HUES6 (cell line): ENCODE data around the gene DICER1.

Source experiments
- H3K27ac ChIP-seq: 2 replicates; pipeline ENCODE4 v1.7.0; 2013; ENCODE audit warnings: low read depth, mild to moderate bottlenecking, low read length, inconsistent platforms
- H3K27me3 ChIP-seq: 2 replicates; pipeline ENCODE4 v1.6.1; 2013; ENCODE audit warnings: low read length; ENCODE audit not compliant: control insufficient read depth, insufficient read depth
- H3K36me3 ChIP-seq: 2 replicates; pipeline ENCODE4 v1.6.1; 2013; ENCODE audit warnings: low read length; ENCODE audit not compliant: control insufficient read depth, insufficient read depth
- H3K4me1 ChIP-seq: 2 replicates; pipeline ENCODE4 v1.6.1; 2013; ENCODE audit warnings: low read length; ENCODE audit not compliant: control insufficient read depth, insufficient read depth
- H3K4me3 ChIP-seq: 2 replicates; pipeline ENCODE4 v1.5.1; 2013; ENCODE audit warnings: low read depth, low read length
- H3K9ac ChIP-seq: one replicate; pipeline ENCODE4 v1.6.1; 2013; ENCODE audit warnings: mild to moderate bottlenecking, low read length
- H3K9me3 ChIP-seq: 2 replicates; pipeline ENCODE4 v1.6.1; 2013; ENCODE audit warnings: low read depth, low read length; ENCODE audit not compliant: control insufficient read depth, insufficient read depth

DICER1 gene

DNA sequence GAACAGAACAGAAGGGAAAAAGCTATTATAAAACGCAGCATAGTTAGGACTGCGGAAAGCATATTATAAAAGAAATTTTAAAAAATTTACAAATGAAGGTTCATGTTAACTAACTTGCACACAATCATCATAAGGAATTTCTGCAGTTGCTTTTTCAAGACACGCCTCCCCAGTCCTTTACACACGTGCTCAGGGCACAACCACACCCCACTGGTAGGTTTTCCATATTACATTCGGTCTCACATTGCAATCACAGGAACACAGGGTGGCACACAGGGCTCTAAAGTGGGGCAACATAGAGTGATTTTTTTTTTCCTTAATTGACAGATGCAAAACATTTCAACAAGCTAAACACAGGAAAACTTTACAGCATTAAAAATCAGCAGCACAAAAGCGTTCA, 69.7 kb downstream of the DICER1 start:
- H3K4me3 ChIP-seq, result no peak overlapping the region
- no peaks in the 10 kb centered on the region for H3K9me3 ChIP-seq
- H3K36me3 ChIP-seq, result peaks cover 49% of the 10 kb centered on the region
- H3K27ac ChIP-seq, result no peak overlapping the region
- no peaks in the 10 kb centered on the region for H3K27me3 ChIP-seq
- H3K9ac ChIP-seq, result no peak overlapping the region
- H3K4me1 ChIP-seq, result no peaks in the 10 kb centered on the region

DNA sequence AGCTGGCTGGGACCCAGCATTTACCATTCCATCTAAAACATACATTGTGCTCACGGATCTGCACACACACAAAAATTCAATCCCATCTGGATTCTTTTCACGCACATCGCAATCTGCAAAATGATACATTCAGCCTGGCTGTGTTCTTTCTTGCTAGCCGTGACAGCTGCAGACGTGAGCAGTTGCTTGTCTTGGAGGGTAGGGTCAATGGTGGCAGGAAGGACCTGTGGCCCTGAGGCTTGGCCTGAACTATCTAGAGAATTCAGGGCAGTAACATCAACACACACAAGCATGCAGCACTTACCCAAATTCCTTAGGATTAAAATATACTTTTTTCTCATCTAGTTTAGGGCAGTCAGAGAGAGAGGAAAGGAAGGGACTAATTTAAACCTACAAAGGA, 72.0 kb downstream of the DICER1 start:
- H3K4me1 ChIP-seq, result no peaks in the 10 kb centered on the region
- H3K4me3 ChIP-seq, result no peak overlapping the region
- H3K27me3 ChIP-seq, result no peaks in the 10 kb centered on the region
- H3K36me3 ChIP-seq, result peaks cover 34% of the 10 kb centered on the region
- no peak overlapping the region for H3K9ac ChIP-seq
- H3K9me3 ChIP-seq, result no peaks in the 10 kb centered on the region
- no peak overlapping the region for H3K27ac ChIP-seq

DNA sequence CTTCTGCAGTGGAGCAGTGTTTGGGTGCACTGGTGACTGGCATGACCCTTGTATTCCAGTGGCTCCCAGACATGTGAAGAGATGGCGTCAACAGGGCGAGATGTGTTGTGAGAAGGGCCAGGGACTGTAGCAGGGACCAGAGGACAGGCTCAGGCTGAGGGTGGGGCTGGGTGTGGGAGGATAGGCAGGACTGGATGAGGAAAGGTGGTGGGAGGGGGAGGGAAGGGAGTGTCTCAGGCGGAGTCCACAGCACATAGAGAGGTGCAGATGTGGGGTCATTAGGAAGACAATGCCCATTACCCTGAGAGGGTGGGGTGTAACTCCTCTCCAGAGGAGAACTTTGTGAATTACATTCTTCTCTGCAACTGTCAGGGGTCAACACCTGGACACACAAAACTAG, 78.5 kb downstream of the DICER1 start:
- Histone ChIP-seq H3K9ac (no peak overlapping the region), H3K9me3 (no peaks in the 10 kb centered on the region), H3K36me3 (no peaks in the 10 kb centered on the region), H3K4me3 (no peak overlapping the region), H3K4me1 (peaks cover 10% of the 10 kb centered on the region), H3K27ac (no peak overlapping the region), H3K27me3 (no peaks in the 10 kb centered on the region)

DNA sequence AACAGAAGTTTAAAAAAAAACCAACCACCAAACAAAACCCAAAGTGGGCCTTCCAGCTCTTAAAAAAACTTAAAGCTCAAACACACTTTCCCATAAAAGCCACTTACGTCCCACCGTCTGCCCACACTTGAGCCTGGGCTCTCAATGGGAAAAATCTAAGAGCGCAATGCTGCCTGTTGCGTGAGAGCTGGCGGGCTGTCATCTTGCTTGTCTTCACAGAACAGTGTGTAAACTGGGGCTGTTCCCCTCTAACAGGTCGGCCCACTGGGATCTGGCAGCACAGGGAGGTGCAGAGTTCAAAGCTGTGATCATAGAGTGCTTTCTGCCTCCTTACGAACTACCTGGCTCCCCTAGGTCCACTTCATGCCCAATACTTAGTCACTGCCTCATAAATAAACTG, 80.0 kb downstream of the DICER1 start:
- H3K27me3 ChIP-seq, result no peaks in the 10 kb centered on the region
- H3K9ac ChIP-seq, result no peak overlapping the region
- no peaks in the 10 kb centered on the region for H3K36me3 ChIP-seq
- no peaks in the 10 kb centered on the region for H3K9me3 ChIP-seq
- peaks cover 10% of the 10 kb centered on the region for H3K4me1 ChIP-seq
- no peak overlapping the region for H3K27ac ChIP-seq
- no peak overlapping the region for H3K4me3 ChIP-seq

DNA sequence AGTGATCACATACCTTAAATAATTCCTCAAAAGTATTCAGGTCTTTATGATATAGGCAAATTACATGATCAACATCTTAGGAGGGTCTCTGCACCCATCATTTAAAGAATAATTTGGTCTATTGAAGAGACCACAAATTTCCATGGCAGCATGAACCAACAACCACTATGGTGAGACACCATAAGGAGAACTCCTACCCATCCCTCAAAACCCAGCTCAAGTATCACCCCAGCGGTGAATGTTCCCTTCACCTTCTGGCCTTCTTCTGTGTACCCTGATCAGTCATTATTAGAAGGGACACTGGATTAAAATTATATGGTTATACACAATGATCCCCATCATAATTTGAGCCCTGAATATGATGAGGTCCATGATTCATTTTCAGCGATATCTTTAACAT, 81.5 kb downstream of the DICER1 start:
- no peak overlapping the region for H3K9ac ChIP-seq
- H3K27me3 ChIP-seq, result no peaks in the 10 kb centered on the region
- H3K9me3 ChIP-seq, result no peaks in the 10 kb centered on the region
- H3K4me3 ChIP-seq, result no peak overlapping the region
- H3K27ac ChIP-seq, result no peak overlapping the region
- H3K36me3 ChIP-seq, result no peaks in the 10 kb centered on the region
- peaks cover 10% of the 10 kb centered on the region for H3K4me1 ChIP-seq

DNA sequence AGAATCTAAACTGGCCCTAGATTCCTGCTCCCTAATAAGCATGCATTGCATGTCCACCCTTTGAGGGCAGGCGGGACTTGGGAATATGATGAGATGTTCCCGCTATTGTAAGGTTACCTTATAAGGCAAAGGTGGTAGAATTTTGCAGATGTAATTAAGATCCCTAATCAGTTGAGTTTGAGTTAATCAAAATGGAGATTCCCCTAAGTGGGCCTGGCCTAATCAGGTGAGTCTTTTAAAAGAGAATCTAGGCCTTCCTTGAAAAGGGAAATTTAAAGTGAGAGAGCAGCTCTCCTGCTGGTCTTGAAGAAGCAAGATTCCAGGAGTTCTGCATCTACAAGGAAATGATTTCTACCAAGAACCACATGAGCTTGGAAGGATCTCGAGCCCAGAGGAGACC, 83.4 kb downstream of the DICER1 start:
- Histone ChIP-seq H3K9me3 (no peaks in the 10 kb centered on the region), H3K27ac (no peak overlapping the region), H3K4me1 (peaks cover 4% of the 10 kb centered on the region), H3K4me3 (no peak overlapping the region), H3K36me3 (no peaks in the 10 kb centered on the region), H3K27me3 (no peaks in the 10 kb centered on the region), H3K9ac (no peak overlapping the region)

DNA sequence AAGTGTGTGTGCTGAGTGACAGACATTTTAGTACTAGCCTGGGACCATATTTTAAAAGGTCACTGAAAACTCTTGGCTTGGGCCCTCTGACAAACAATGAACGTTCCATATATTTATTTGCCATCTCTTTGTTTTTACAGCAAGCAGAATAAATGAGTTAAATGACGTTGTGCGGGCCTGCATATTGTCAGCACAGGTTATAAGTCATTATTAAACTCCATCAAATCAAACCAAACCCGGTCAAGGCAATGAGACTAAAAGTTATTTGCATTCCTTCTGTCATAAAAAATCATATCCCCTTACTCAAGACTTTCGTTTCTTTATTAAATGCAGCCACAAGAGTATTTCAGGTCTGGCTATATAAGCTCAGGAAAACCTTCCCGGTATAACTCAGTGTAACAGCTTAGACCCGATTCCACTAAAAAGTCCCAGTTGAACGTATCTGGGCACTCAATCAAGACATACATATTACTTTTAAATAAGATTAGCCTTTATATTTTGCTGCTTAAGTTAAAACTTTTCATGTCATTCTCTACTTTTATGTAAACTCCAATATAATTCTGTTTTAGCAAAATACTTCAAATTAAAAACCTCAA, 84.9 kb downstream of the DICER1 start:
- Histone ChIP-seq H3K9me3 (no peaks in the 10 kb centered on the region), H3K27ac (no peak overlapping the region), H3K27me3 (no peaks in the 10 kb centered on the region), H3K36me3 (no peaks in the 10 kb centered on the region), H3K4me1 (no peaks in the 10 kb centered on the region), H3K4me3 (no peak overlapping the region), H3K9ac (no peak overlapping the region)

DNA sequence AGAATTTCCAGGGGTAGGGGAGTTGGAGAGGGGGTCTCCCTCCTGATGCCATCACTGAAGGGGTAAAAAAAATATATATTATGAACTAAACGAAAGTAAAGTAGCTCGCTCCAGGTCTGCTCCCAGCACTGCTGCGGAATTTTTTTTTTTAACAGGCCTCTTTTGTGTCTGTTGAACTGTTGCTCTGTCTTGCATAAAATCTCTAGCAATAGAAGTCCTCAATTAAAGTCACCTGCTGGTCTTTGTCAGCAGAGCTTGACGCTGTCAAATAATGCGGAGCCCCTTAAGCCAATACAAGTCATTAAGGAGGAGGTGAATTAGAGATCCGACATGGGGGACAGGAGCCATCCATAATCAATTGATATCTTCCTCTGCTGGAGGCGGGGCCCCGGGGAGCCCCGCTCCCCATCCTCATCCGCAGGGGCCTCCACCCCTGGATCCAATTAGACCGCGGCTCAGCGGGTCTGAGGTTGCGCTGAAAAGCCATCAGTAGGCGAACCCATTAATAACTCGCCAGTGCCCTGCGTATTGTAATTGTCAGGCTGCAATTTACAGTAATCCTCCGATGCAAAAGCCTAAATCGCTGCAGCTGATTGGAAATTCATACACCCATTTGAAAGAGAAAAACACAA, 85.6 kb downstream of the DICER1 start:
- Histone ChIP-seq H3K27me3 (no peaks in the 10 kb centered on the region), H3K9ac (no peak overlapping the region), H3K27ac (no peak overlapping the region), H3K4me3 (no peak overlapping the region), H3K36me3 (no peaks in the 10 kb centered on the region), H3K4me1 (no peaks in the 10 kb centered on the region), H3K9me3 (no peaks in the 10 kb centered on the region)

DNA sequence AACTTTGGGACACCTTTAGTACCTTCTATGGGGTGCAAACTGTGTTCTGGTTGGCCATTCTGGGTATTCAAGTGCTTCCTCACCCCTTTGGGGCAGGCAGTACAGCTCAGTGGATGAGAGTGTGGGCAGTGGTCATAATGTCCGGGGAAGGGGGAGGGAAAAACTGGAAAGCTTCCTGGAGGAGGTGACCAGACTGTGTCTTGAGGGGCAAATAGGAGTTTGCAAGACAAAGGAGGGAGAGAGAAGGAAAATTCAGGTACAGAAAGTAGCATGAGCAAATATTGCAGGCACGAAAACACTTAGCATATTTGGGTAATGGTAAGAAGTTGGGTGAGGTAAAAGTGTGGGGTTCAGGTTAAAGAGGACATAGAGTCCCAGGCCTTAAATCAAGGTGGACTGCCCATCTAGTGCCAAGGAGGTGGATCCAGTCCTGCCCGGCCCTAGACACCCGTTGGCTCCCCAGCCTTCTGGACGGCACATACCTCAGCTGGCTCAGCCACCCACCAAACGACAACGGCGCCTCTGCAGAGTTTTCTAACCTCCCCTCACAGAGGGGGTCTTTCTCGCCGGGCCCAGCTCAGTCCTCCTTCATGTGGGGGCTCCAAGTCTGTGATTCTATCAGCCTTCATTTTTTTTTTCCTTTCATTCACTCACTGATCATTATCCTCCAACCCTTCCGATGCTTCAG, 86.4 kb downstream of the DICER1 start:
- Histone ChIP-seq H3K27ac (no peak overlapping the region), H3K9ac (no peak overlapping the region), H3K36me3 (no peaks in the 10 kb centered on the region), H3K4me1 (no peaks in the 10 kb centered on the region), H3K27me3 (no peaks in the 10 kb centered on the region), H3K9me3 (no peaks in the 10 kb centered on the region), H3K4me3 (no peak overlapping the region)

DNA sequence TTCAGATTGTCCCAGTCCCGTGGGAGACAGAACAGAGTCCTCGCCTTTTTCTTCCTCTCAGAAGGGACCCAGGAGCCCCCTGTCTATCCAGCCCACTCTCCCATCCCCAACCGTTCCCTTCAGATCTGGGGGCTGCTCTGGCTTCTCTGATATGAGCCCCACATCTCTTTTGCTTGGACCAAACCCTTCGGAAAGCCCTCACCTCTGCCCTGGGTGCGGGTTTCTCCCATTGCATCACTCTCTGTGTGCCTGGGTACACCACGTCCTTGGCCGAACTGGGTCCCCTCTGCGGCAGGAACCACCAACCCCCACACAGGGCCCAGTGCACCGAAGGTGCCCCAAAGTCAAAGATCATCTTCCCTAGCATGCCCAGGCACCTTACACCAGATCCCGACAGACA, 87.8 kb downstream of the DICER1 start:
- no peak overlapping the region for H3K4me3 ChIP-seq
- no peak overlapping the region for H3K9ac ChIP-seq
- H3K27ac ChIP-seq, result no peak overlapping the region
- H3K36me3 ChIP-seq, result no peaks in the 10 kb centered on the region
- 0 out of 2 replicates have a peak, but pooled peaks cover 4% of the 10 kb centered on the region for H3K4me1 ChIP-seq
- H3K27me3 ChIP-seq, result no peaks in the 10 kb centered on the region
- no peaks in the 10 kb centered on the region for H3K9me3 ChIP-seq

DNA sequence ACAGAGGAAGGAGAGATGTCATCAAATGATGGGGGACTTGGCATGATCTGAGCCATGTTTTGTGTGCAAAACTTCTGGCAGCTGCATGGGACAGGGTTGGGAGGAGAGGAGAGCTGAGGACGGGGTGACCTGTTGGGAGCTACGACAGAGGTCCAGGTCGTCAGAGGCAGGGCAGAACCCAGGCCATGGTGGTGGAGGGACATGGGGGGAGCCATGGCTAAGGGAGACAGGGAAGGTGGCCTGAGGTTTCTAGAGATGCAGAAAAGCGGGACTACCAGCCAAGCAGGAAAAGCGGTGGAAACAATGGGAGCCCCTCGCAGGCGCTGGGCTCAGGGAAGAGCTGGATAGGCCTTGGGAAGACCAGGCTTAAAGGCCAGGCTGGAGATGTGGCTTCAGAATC, 88.3 kb downstream of the DICER1 start:
- no peak overlapping the region for H3K4me3 ChIP-seq
- no peaks in the 10 kb centered on the region for H3K36me3 ChIP-seq
- no peak overlapping the region for H3K9ac ChIP-seq
- no peaks in the 10 kb centered on the region for H3K27me3 ChIP-seq
- no peak overlapping the region for H3K27ac ChIP-seq
- 0 out of 2 replicates have a peak, but pooled peaks cover 4% of the 10 kb centered on the region for H3K4me1 ChIP-seq
- no peaks in the 10 kb centered on the region for H3K9me3 ChIP-seq
